Mesenchymal stem cell (in vitro differentiated cells and primary cell): Measurements from ENCODE around the gene GLRB.
"Not testable (repeated sequence)": the region's sequence is repeated elsewhere in the genome, so short reads cannot be mapped to it uniquely, and the experiment has no call there.

Source experiments
- DNase-seq: peaks from one replicate; pipeline ENCODE4 v3.0.0-alpha.2; 2013
- H2AFZ ChIP-seq: one replicate; pipeline ENCODE4 v1.6.1; 2013; ENCODE audit warnings: low read depth, mild to moderate bottlenecking, control low read depth, inconsistent platforms, low read length, moderate library complexity
- H2AK5ac ChIP-seq: 2 replicates; pipeline ENCODE4 v1.6.1; 2013; ENCODE audit warnings: low read length, moderate library complexity, mild to moderate bottlenecking, inconsistent platforms; ENCODE audit not compliant: severe bottlenecking
- H2BK120ac ChIP-seq: one replicate; pipeline ENCODE4 v1.6.1; 2013; ENCODE audit warnings: low read depth, mild to moderate bottlenecking, inconsistent platforms, low read length, moderate library complexity
- H2BK12ac ChIP-seq, 2 experiments: one replicate each; pipeline ENCODE4 v1.6.1; 2013; ENCODE audit warnings: inconsistent platforms in 2 of 2, low read length in 2 of 2, mild to moderate bottlenecking in 2 of 2, moderate library complexity in 2 of 2, control low read depth in 1 of 2
- H2BK15ac ChIP-seq: one replicate; pipeline ENCODE4 v1.6.1; 2013; ENCODE audit warnings: mild to moderate bottlenecking, low read depth, inconsistent platforms; ENCODE audit not compliant: poor library complexity, severe bottlenecking
- H2BK5ac ChIP-seq: 2 replicates; pipeline ENCODE4 v1.6.1; 2013; ENCODE audit warnings: low read depth, mild to moderate bottlenecking, low read length, control low read depth, inconsistent platforms; ENCODE audit not compliant: poor library complexity, severe bottlenecking
- H3K14ac ChIP-seq, 2 experiments: one replicate each; pipeline ENCODE4 v1.6.1; 2013; ENCODE audit warnings: inconsistent platforms in 2 of 2, low read length in 2 of 2, control low read depth in 1 of 2, mild to moderate bottlenecking in 1 of 2, moderate library complexity in 1 of 2
- H3K18ac ChIP-seq, 2 experiments: one replicate each; pipeline ENCODE4 v1.6.1; 2013; ENCODE audit warnings: inconsistent platforms in 2 of 2, low read length in 2 of 2, control low read depth in 1 of 2, low read depth in 1 of 2, mild to moderate bottlenecking in 1 of 2
- H3K23ac ChIP-seq, 2 experiments: one replicate each; pipeline ENCODE4 v1.6.1; 2013; ENCODE audit warnings: inconsistent platforms in 2 of 2, low read length in 2 of 2, mild to moderate bottlenecking in 2 of 2, moderate library complexity in 2 of 2, control low read depth in 1 of 2
- H3K27ac ChIP-seq: 2 replicates; pipeline ENCODE4 v1.5.1; 2013; ENCODE audit warnings: mild to moderate bottlenecking, moderate library complexity, low read length, control low read depth, inconsistent platforms; ENCODE audit not compliant: poor library complexity, severe bottlenecking
- H3K27me3 ChIP-seq, 2 experiments: 2 replicates each; pipeline versions ENCODE4 v1.6.1 to v1.7.0; 2013; ENCODE audit warnings: low read length in 2 of 2, mild to moderate bottlenecking in 2 of 2, moderate library complexity in 2 of 2, control low read depth in 1 of 2, inconsistent platforms in 1 of 2; ENCODE audit not compliant: control insufficient read depth in 1 of 2, insufficient read depth in 1 of 2
- H3K36me3 ChIP-seq, 2 experiments: 2 replicates each; pipeline versions ENCODE4 v1.6.1 to v1.7.0; 2013; ENCODE audit warnings: low read length in 2 of 2, control low read depth in 1 of 2, inconsistent platforms in 1 of 2, low read depth in 1 of 2, mild to moderate bottlenecking in 1 of 2; ENCODE audit not compliant: insufficient read depth in 2 of 2, control insufficient read depth in 1 of 2
- H3K4ac ChIP-seq, 2 experiments: one replicate each; pipeline ENCODE4 v1.6.1; 2013; ENCODE audit warnings: inconsistent platforms in 2 of 2, low read length in 2 of 2, mild to moderate bottlenecking in 2 of 2, moderate library complexity in 2 of 2, control low read depth in 1 of 2, low read depth in 1 of 2
- H3K4me1 ChIP-seq: 2 replicates; pipeline ENCODE4 v1.6.1; 2013; ENCODE audit warnings: low read depth, low read length, control low read depth; ENCODE audit not compliant: control insufficient read depth, insufficient read depth
- H3K4me2 ChIP-seq: 2 replicates; pipeline ENCODE4 v1.6.1; 2013; ENCODE audit warnings: low read length, mild to moderate bottlenecking, inconsistent platforms; ENCODE audit not compliant: poor library complexity, severe bottlenecking
- H3K4me3 ChIP-seq, 2 experiments: 2 replicates each; pipeline versions ENCODE4 v1.5.1 to v1.7.0; 2013; ENCODE audit warnings: low read length in 2 of 2, mild to moderate bottlenecking in 2 of 2, control low read depth in 1 of 2, low read depth in 1 of 2; ENCODE audit not compliant: insufficient read depth in 1 of 2
- H3K79me1 ChIP-seq: replicated peaks from 2 replicates; pipeline ENCODE4 v1.6.1; 2013; ENCODE audit warnings: mild to moderate bottlenecking, control low read depth, low read length, inconsistent platforms; ENCODE audit not compliant: poor library complexity, severe bottlenecking
- H3K9ac ChIP-seq: 2 replicates; pipeline ENCODE4 v1.7.0; 2013; ENCODE audit warnings: mild to moderate bottlenecking, low read length, moderate library complexity
- H3K9me3 ChIP-seq: 2 replicates; pipeline ENCODE4 v1.7.0; 2013; ENCODE audit warnings: mild to moderate bottlenecking, low read length; ENCODE audit not compliant: control insufficient read depth
- H4K8ac ChIP-seq: one replicate; pipeline ENCODE4 v1.6.1; 2013; ENCODE audit warnings: inconsistent platforms, mild to moderate bottlenecking, low read length, moderate library complexity
- H4K91ac ChIP-seq: one replicate; pipeline ENCODE4 v1.6.1; 2013; ENCODE audit warnings: mild to moderate bottlenecking, low read length, inconsistent platforms
- WGBS: methylation state at CpG from one replicate; pipeline ENCODE4 v1.1.7; 2013; ENCODE audit warnings: mixed read lengths; 5-methylcytosine and 5-hydroxymethylcytosine counted together

The GLRB gene

GRCh38 chr4:157057218-157057617 is 18.7 kb upstream of the GLRB start:
- no CpG with 5 or more reads among the region's 1 CpG for WGBS
- H3K27ac ChIP-seq: no peak overlapping the region
- H3K27me3 ChIP-seq: no peaks in the 10 kb centered on the region
- no peaks in the 10 kb centered on the region for H3K79me1 ChIP-seq
- H2AK5ac ChIP-seq: peak overlapping the region; percentile 51
- no peak overlapping the region for H3K4me2 ChIP-seq
- H4K91ac ChIP-seq: no peak overlapping the region
- no peak overlapping the region for H2BK5ac ChIP-seq
- no peak overlapping the region for H3K9ac ChIP-seq
- H3K9me3 ChIP-seq: no peaks in the 10 kb centered on the region
- no peak for DNase-seq
- H3K14ac ChIP-seq: no peak overlapping the region
- H3K23ac ChIP-seq: no peak overlapping the region
- H4K8ac ChIP-seq: no peak overlapping the region
- H3K4ac ChIP-seq: no peak overlapping the region
- H3K4me1 ChIP-seq: peaks cover 3% of the 10 kb centered on the region
- H3K4me3 ChIP-seq: no peak overlapping the region
- no peak overlapping the region for H2AFZ ChIP-seq
- H2BK120ac ChIP-seq: no peak overlapping the region
- H3K18ac ChIP-seq: no peak overlapping the region
- H2BK12ac ChIP-seq: no peak overlapping the region
- H2BK15ac ChIP-seq: no peak overlapping the region
- no peaks in the 10 kb centered on the region for H3K36me3 ChIP-seq

DNA sequence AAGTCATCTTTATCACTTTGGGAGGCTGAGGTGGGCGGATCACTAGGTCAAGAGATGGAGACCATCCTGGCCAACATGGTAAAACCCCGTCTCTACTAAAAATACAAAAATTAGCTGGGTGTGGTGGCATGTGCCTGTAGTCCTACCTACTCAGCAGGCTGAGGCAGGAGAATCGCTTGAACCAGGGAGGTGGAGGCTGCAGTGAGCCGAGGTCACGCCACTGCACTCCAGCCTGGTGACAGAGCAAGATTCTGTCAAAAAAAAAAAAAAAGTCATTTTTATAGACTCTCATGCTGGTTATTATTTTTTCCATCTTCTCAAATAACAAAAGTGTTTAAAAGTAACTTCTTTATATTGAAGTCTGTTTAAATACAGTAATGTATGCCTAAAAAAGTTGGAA is 17.1 kb upstream of the GLRB start:
- H3K9ac ChIP-seq, H3K36me3 ChIP-seq, H3K27ac ChIP-seq, H2AK5ac ChIP-seq, H3K79me1 ChIP-seq, H4K91ac ChIP-seq, H3K4me3 ChIP-seq, H2BK12ac ChIP-seq, H3K4me1 ChIP-seq, H4K8ac ChIP-seq, H3K4me2 ChIP-seq, H2BK120ac ChIP-seq, H2BK15ac ChIP-seq, H2AFZ ChIP-seq, H3K4ac ChIP-seq, H2BK5ac ChIP-seq, H3K23ac ChIP-seq, H3K9me3 ChIP-seq, H3K18ac ChIP-seq, H3K14ac ChIP-seq, DNase-seq, H3K27me3 ChIP-seq: not testable (repeated sequence)
- WGBS: 50% methylated on average over 2 of the region's 5 CpGs

DNA sequence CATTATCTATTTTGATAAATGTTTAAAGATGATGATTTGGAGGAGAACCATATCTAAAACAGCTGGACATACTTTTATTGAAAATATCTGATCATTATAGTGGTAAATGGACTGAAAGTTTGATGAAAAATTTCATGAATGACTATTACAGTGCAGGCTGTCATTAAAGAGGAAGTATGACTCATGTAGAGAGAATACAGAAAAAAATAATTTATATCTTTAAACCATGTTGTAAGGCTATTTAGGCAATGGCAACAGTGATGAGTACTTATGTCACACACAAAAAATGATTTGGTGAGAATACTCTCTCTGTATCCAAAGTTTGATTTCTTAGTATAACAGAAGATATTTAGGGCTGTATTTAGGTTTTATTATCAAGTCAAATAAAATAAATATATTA is 3.9 kb upstream of the GLRB start:
- Histone ChIP-seq H2AFZ (no peak overlapping the region), H3K9me3 (no peaks in the 10 kb centered on the region), H3K18ac (no peak overlapping the region), H2AK5ac (no peak overlapping the region), H4K8ac (no peak overlapping the region), H3K79me1 (peaks cover 4% of the 10 kb centered on the region), H2BK5ac (no peak overlapping the region), H3K4ac (no peak overlapping the region), H3K27ac (no peak overlapping the region), H3K14ac (no peak overlapping the region), H2BK12ac (no peak overlapping the region), H4K91ac (no peak overlapping the region), H3K4me2 (no peak overlapping the region), H2BK120ac (no peak overlapping the region), H3K36me3 (no peaks in the 10 kb centered on the region), H3K23ac (no peak overlapping the region), H3K27me3 (no peaks in the 10 kb centered on the region), H3K9ac (no peak overlapping the region), H3K4me1 (peaks cover 2% of the 10 kb centered on the region), H2BK15ac (no peak overlapping the region), H3K4me3 (no peak overlapping the region)
- peak; percentile 37 for DNase-seq

- Histone ChIP-seq H2AFZ (no peak overlapping the region), H3K4ac (no peak overlapping the region), H3K4me2 (peak overlapping the region; percentile 80), H3K4me1 (peaks cover 2% of the 10 kb centered on the region), H4K91ac (no peak overlapping the region), H3K27me3 (no peaks in the 10 kb centered on the region), H3K36me3 (no peaks in the 10 kb centered on the region), H2AK5ac (no peak overlapping the region), H3K14ac (no peak overlapping the region), H2BK5ac (no peak overlapping the region), H2BK12ac (no peak overlapping the region), H3K27ac (no peak overlapping the region), H2BK120ac (no peak overlapping the region), H3K18ac (no peak overlapping the region), H3K79me1 (peaks cover 4% of the 10 kb centered on the region), H3K4me3 (peak overlapping the region in 1 of 2 experiments; percentile 83), H3K9me3 (no peaks in the 10 kb centered on the region), H3K23ac (no peak overlapping the region), H4K8ac (no peak overlapping the region), H2BK15ac (no peak overlapping the region), H3K9ac (peak overlapping the region; percentile 79)
- 90% methylated on average over 1 of the region's 2 CpGs for WGBS
- DNase-seq: no peak
Observed at GRCh38 chr4:157075401-157075800, 549 bp upstream of the GLRB start.
